CD4-positive, alpha-beta T cell (primary cell): ENCODE data around the gene MPZL3. TPM values are rescaled to one million over a fixed set of nuclear protein-coding genes. Genes with fewer than 3 reads are reported as not detected.

Experiments
- ATAC-seq: fragments of 200-7000 bp; cut with Tn5 transposase; one replicate; pipeline ENCODE4 v1.10.0; 2022; ENCODE audit warnings: mild to moderate bottlenecking; ENCODE audit not compliant: poor library complexity
- CTCF ChIA-PET: fragments of 350-600 bp; sonication (Branson Sonifier 250); formaldehyde crosslinking; loops from one replicate; lab custom pipeline; 2021; ENCODE audit warnings: antibody characterized with exemption, inconsistent platforms; lab: Charles Lee
- POLR2A ChIA-PET: fragments of 350-600 bp; sonication (Branson Sonifier 250); formaldehyde crosslinking; loops from one replicate; lab custom pipeline; 2021; ENCODE audit warnings: antibody characterized with exemption, inconsistent platforms; lab: Charles Lee
- DNase-seq, 14 experiments: peaks; one replicate each; pipeline ENCODE4 v3.0.0-alpha.2; 2013 to 2020; ENCODE audit warnings: mixed read lengths in 2 of 14
- H3K27ac ChIP-seq, 2 donors: one replicate each; pipeline versions ENCODE4 v1.5.1 to v1.7.0; 2013; ENCODE audit warnings: low read length in 2 of 2, low read depth in 1 of 2, mild to moderate bottlenecking in 1 of 2
- H3K27me3 ChIP-seq, 2 experiments: 1 replicate in 1 of 2; 2 replicates in 1 of 2; pipeline versions ENCODE4 v1.6.1 to v1.7.0; 2013; ENCODE audit warnings: low read length in 2 of 2, control low read depth in 1 of 2, mild to moderate bottlenecking in 1 of 2, moderate library complexity in 1 of 2; ENCODE audit not compliant: insufficient read depth in 2 of 2, control insufficient read depth in 1 of 2
- H3K36me3 ChIP-seq: one replicate; pipeline ENCODE4 v1.6.1; 2013; ENCODE audit warnings: low read length, control low read depth; ENCODE audit not compliant: insufficient read depth
- H3K4me1 ChIP-seq: one replicate; pipeline ENCODE4 v1.6.1; 2013; ENCODE audit warnings: low read length, control low read depth; ENCODE audit not compliant: insufficient read depth
- H3K4me3 ChIP-seq: one replicate; pipeline ENCODE4 v1.5.1; 2013; ENCODE audit warnings: mild to moderate bottlenecking, low read length, moderate library complexity
- H3K9me3 ChIP-seq, 2 experiments: 1 replicate in 1 of 2; 2 replicates in 1 of 2; pipeline versions ENCODE4 v1.6.1 to v1.7.0; 2013; ENCODE audit warnings: low read length in 2 of 2, mild to moderate bottlenecking in 2 of 2, control low read depth in 1 of 2, moderate library complexity in 1 of 2; ENCODE audit not compliant: control insufficient read depth in 1 of 2, insufficient read depth in 1 of 2
- H3K27ac Mint-ChIP-seq: one replicate; pipeline ENCODE4 v1.8.0; 2020; ENCODE audit warnings: mixed read lengths
- H3K27me3 Mint-ChIP-seq: one replicate; pipeline ENCODE4 v1.8.0; 2021; ENCODE audit warnings: mixed read lengths
- H3K36me3 Mint-ChIP-seq: one replicate; pipeline ENCODE4 v1.8.0; 2021; ENCODE audit warnings: low read depth, mixed read lengths
- H3K4me1 Mint-ChIP-seq: one replicate; pipeline ENCODE4 v1.8.0; 2021; ENCODE audit warnings: low read depth, mixed read lengths
- H3K4me3 Mint-ChIP-seq: one replicate; pipeline ENCODE4 v1.8.0; 2020; ENCODE audit warnings: mild to moderate bottlenecking, mixed read lengths
- H3K9me3 Mint-ChIP-seq: one replicate; pipeline ENCODE4 v1.8.0; 2020; ENCODE audit warnings: mixed read lengths
- intact Hi-C, 2 experiments: fragments of 100-400 bp; cut with DNase I in 1 of 2; cut with micrococcal nuclease in 1 of 2; formaldehyde crosslinking; loops; one replicate each; pipeline versions ENCODE4 v1.15.1 to v1.9.0; 2023 to 2025; cut with DNase I, micrococcal nuclease
- total RNA-seq, 174 experiments: library from RNA in 2 of 174; stranded (reverse) in 2 of 174; gene quantifications; one replicate each; pipeline ENCODE4 v1.2.3 and lab custom pipeline; 2021 to 2026
- TF ChIP-seq, protein P1 (sequence below): fragments of 200-600 bp; IDR thresholded peaks from one replicate; pipeline ENCODE4 v1.8.0; 2022; ENCODE audit warnings: antibody characterized with exemption, mild to moderate bottlenecking

Gene MPZL3
- total RNA-seq, 2 experiments from 2014 or later = 29.0 to 30.2 TPM

DNA sequence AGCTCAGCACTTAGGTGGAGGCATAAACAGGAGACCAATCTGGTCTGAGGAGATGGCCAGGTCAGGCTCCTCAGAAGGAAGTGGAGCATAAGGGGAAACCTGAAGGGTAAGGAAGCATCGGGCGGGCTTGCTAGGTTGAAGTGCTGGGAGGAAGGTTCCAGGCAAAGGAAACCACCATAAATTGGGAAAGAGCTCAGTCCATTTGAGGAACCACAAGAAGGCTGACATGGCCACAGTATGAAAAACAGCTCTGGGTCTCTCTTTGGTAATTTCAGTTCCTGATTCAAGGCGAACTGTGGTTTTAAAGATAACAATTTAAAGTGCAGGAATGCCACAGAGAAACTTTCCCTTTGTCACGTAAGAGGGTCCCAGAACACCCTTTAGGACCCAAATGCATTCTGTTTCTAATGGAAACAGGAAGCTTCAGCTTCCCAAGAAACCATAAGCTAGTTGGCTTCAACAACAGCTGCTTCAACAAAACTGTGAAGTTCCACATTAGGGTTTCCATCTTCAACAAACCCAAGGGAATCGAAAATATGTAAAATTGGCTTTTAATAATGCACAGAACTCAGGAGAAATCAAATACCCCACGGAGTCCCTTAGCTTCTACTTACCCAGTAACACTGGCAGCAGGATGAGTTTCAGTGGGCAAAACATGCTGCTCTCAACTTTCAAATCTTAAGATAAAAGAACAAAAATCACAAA is 37.8 kb downstream of the MPZL3 start:
- Histone ChIP-seq H3K4me1 (peaks cover 66% of the 10 kb centered on the region), H3K9me3 (no peaks in the 10 kb centered on the region), H3K4me3 (no peak overlapping the region), H3K36me3 (peaks cover 44% of the 10 kb centered on the region), H3K27me3 (no peaks in the 10 kb centered on the region), H3K27ac (peak overlapping the region in 1 of 2 donors; percentile 9)
- intact Hi-C loops = loop anchor here in 1 of 2 experiments (2.0 kb wide), 1 partner anchor 14 kb away; no protein-coding TSS in a partner anchor
- TF ChIP-seq, protein P1, sequence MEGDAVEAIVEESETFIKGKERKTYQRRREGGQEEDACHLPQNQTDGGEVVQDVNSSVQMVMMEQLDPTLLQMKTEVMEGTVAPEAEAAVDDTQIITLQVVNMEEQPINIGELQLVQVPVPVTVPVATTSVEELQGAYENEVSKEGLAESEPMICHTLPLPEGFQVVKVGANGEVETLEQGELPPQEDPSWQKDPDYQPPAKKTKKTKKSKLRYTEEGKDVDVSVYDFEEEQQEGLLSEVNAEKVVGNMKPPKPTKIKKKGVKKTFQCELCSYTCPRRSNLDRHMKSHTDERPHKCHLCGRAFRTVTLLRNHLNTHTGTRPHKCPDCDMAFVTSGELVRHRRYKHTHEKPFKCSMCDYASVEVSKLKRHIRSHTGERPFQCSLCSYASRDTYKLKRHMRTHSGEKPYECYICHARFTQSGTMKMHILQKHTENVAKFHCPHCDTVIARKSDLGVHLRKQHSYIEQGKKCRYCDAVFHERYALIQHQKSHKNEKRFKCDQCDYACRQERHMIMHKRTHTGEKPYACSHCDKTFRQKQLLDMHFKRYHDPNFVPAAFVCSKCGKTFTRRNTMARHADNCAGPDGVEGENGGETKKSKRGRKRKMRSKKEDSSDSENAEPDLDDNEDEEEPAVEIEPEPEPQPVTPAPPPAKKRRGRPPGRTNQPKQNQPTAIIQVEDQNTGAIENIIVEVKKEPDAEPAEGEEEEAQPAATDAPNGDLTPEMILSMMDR = no peak
- no peak for ATAC-seq
- Mint-ChIP-seq H3K9me3 (no peaks in the 10 kb centered on the region), H3K4me1 (peaks cover 85% of the 10 kb centered on the region), H3K4me3 (peak overlapping the region; percentile 58), H3K27ac (no peak overlapping the region), H3K27me3 (no peaks in the 10 kb centered on the region), H3K36me3 (peaks cover 58% of the 10 kb centered on the region)
- POLR2A ChIA-PET = interaction anchor here (0.7 to 3.7 kb wide), 13 partner anchors 10 to 132 kb away, joined by 3 to 23 read pairs (median 5); partner anchors contain the start of genes CD3D, CD3E, JAML and MPZL2
- CTCF ChIA-PET = interaction anchor here (0.8 to 1.9 kb wide), 9 partner anchors 10 to 97 kb away, joined by 3 to 13 read pairs (median 3); partner anchors contain the start of gene JAML
- DNase-seq = peak in 2 of 14 experiments; percentile 61 to 62

DNA sequence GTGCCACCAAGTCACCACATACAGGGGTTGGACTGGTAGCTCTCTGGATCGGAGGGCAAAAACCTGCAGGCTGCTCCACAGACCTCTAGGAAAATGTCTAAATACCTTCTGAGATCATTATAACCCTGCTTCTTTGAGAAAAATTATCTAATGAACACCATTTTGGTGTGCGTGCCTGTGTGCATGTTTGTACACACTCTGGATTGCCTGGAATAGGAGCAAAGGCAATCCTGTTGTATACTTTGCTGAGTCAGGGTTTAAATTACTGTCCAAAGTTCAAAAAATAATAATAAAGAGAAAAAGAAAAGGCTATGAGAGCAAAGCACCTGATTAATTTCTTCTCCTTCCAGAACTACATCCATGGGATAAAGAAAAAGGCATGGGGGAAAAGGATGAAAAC is 38.4 kb downstream of the MPZL3 start:
- no peaks in the 10 kb centered on the region for H3K9me3 Mint-ChIP-seq
- peak overlapping the region in 1 of 2 donors; percentile 33 for H3K27ac ChIP-seq
- no peak overlapping the region for H3K27ac Mint-ChIP-seq
- intact Hi-C loops = loop anchor here in 1 of 2 experiments (2.0 kb wide), 1 partner anchor 15 kb away; no protein-coding TSS in a partner anchor
- H3K27me3 ChIP-seq = no peaks in the 10 kb centered on the region
- POLR2A ChIA-PET = interaction anchor here (0.7 to 3.7 kb wide), 11 partner anchors 10 to 132 kb away, joined by 3 to 23 read pairs (median 5); partner anchors contain the start of genes CD3D, CD3E, JAML and MPZL2
- no peaks in the 10 kb centered on the region for H3K9me3 ChIP-seq
- H3K36me3 Mint-ChIP-seq = peaks cover 64% of the 10 kb centered on the region
- DNase-seq = no peak
- peaks cover 63% of the 10 kb centered on the region for H3K4me1 ChIP-seq
- CTCF ChIA-PET = interaction anchor here (0.9 to 1.9 kb wide), 6 partner anchors 11 to 41 kb away, joined by 3 to 13 read pairs (median 4); partner anchors contain the start of gene JAML
- peak overlapping the region; percentile 58 for H3K4me3 Mint-ChIP-seq
- no peaks in the 10 kb centered on the region for H3K27me3 Mint-ChIP-seq
- no peak overlapping the region for H3K4me3 ChIP-seq
- peaks cover 79% of the 10 kb centered on the region for H3K4me1 Mint-ChIP-seq
- ATAC-seq = no peak
- peaks cover 49% of the 10 kb centered on the region for H3K36me3 ChIP-seq
- TF ChIP-seq, protein P1 = no peak

DNA sequence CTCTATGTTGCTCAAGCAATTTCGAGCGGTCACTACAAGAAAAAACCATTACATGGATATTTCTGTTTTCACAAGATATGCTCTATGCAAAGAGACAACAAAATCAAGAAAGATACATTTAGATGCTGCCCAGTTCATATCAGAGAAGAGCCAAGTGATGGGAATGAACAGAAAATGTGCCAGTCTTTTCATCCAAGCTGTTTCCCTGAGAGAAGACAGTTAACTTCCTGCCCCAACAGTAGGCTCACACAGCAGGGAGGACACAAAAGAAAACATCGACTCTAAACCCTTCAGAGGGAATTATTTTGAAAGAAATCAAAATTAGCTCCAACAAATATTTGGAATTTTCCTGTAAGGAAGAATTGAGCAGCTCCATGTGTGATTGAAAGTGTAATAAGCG is 39.0 kb downstream of the MPZL3 start:
- H3K4me1 Mint-ChIP-seq = peaks cover 74% of the 10 kb centered on the region

More for the DNA sequence above, 39.0 kb downstream of the MPZL3 start:
- no peak for DNase-seq
- Mint-ChIP-seq H3K27me3 (no peaks in the 10 kb centered on the region), H3K4me3 (peak overlapping the region; percentile 12), H3K27ac (no peak overlapping the region), H3K36me3 (peaks cover 69% of the 10 kb centered on the region), H3K9me3 (no peaks in the 10 kb centered on the region)
- TF ChIP-seq, protein P1 = no peak
- no peak for ATAC-seq
- intact Hi-C loops = no loop called here
- Histone ChIP-seq H3K36me3 (peaks cover 55% of the 10 kb centered on the region), H3K4me1 (peaks cover 59% of the 10 kb centered on the region), H3K9me3 (no peaks in the 10 kb centered on the region), H3K27me3 (no peaks in the 10 kb centered on the region), H3K27ac (no peak overlapping the region), H3K4me3 (no peak overlapping the region)
- POLR2A ChIA-PET = interaction anchor here (0.8 to 1.2 kb wide), 2 partner anchors 13 to 39 kb away, joined by 3 to 5 read pairs; partner anchors contain the start of gene MPZL3
- CTCF ChIA-PET = interaction anchor here (1.0 to 1.9 kb wide), 2 partner anchors 11 to 42 kb away, joined by 3 to 5 read pairs; no protein-coding TSS in a partner anchor
